DMS114 treated with DMSO at 0.1 percent for 48 hours (cell line): Measurements from ENCODE around the gene IKZF3.
"Not testable (repeated sequence)": the region's sequence is repeated elsewhere in the genome, so short reads cannot be mapped to it uniquely, and the experiment has no call there.

Source experiments
- DNase-seq: peaks from one replicate; lab custom pipeline; 2025; ENCODE audit not compliant: unreplicated experiment; lab: John Stamatoyannopoulos, UW

The IKZF3 gene

DNA sequence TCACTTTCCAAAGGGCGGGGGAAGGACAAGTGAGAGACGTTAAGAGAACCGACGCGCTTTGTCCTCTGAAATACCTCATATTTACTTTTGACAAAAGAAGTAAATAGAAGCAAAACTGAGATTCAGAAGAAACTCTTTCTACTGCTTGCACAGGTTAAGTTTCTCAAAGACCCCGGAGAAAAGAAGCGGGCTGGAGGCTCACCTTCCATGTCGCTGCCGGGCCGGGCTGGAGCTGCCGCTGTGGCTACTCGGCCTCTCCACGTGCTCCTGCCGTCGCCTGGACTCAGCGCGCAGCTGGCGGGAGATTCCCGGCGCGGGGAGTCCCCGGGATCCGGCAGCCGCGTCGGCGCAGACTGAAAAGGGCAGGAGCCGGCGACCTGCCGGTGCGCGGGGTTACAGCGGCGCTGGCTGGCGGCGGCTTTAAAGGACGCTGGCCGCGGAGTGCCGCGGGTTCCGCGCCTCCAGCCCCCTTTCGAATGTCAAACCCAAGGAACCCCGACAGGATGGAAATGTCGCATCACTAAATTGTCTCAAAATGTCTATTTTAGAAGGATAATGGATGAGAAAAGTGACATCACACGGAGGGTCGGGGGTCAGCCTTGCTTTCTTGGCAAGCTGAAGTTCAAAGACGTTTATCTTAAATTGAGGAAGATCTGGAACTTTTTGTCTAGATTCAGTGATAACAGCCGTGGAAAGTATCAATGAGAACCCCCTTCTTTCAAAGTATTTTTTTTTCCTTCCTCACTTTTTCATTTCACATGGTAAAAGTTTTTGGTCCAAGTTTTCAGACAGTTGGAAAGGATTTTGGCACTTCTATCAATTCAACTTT lies at the start of gene IKZF3:
IKZF3 (minus strand) TSS at position 395 of the 829 bp plus-strand sequence; CDS start at position 209, 186 bp downstream.
- DNase-seq: no peak

DNA sequence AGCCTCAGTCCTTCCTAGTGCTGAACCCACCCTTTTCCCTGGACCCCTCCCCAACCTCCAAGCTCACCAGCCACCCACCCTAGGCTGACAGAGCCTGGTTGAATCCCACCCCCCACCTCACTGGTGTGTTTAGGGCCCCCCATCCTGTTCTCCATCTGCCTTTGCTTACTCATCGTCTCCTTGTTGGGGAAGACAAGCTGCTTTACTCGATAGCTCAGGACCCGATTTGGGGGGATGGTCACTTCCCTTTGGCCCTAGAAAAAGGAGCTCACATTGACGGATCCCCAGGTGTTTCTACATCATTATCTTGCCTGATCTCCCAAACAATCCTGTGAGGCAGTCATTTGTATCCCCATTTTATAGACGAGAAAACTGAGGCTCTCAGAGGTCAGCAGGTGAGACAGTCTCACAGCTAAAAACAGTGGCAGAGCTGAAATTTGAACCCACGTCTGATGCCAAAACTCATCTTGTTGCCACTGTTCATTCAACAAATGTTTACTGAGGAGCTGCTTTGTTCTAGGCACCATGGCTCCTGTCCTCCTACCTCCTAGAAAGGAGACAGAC lies 44.8 kb upstream of the IKZF3 start:
- DNase-seq: no peak

DNA sequence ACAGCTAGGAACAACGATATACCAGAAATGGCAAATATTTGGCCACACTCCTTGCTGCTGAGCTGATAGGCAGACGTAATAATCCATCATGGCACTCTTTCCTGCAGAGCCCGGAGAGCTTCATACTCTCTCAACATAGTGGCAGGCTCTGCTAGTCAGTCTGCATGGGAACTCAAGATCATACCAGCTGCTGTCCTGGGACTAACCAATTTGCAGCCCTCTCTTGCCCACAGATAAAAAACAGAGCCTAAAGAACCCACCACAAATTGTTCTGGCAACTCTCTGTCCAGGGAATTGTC lies 40.8 kb upstream of the IKZF3 start:
- no peak for DNase-seq

DNA sequence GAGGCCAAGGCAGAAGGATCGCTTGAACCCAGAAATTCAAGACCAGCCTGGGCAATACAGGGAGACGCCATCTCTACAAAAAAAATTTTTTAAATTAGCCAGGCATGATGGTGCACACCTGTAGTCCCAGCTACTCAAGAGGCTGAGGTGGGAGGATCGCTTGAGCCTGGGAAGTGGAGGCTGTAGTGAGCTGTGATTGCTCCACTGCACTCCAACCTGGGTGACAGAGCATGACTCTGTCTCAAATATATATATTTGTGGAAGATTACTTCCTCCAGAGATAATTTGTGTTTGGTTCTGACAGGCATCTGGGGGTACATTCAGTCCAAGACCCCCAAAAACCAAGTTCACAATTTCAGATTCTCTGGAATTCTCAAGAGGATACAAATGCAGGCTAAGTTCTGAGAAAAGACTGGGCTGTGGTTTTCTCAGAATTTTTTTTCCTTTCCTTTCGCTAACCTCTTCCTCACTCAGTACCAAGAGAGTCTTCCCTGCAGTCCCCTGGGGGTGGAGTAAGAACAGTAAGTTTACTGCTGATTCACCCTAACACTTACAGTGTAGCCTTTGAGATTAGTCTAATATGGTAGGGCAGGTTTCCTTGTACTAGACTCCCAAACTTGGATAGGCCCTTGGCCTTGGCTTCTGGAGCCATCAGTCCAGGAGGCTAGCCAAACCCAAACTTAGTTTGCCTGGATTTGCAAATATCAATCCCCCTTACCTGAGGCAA lies 39.2 kb upstream of the IKZF3 start:
- no peak for DNase-seq

DNA sequence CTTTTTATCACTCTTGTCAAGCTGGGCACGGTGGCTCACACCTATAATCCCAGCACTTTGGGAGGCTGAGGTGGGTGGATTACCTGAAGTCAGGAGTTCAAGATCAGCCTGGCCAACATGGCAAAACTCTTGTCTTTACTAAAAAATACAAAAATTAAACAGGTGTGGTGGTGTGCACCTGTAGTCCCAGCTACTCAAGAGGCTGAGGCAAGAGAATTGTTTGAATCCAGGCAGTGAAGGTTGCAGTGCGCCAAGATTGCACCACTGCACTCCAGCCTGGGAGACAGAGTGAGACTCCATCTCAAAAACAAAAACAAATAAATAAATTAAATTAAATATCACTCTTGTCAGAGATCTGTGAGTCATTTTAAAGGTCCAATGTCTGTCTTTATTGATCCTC lies 37.9 kb upstream of the IKZF3 start:
- DNase-seq: not testable (repeated sequence)

DNA sequence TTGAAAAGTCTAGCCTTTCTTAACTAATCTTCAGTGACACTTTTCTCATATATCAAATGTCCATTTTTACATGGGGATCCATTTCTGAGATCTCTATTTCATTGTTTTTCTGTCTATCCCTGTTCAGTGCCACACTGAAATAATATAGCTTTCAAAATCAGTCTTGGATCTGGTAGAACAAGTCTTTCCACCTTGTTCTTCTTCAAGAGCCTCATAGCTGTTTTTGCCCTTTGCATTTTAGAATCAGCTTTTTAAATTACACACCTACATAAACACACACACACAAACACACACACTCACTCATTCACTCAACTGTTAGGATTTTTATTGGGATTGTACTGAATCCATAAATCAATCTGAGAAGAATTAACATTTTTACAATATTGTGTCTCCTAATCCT lies 35.1 kb upstream of the IKZF3 start:
- DNase-seq: no peak

DNA sequence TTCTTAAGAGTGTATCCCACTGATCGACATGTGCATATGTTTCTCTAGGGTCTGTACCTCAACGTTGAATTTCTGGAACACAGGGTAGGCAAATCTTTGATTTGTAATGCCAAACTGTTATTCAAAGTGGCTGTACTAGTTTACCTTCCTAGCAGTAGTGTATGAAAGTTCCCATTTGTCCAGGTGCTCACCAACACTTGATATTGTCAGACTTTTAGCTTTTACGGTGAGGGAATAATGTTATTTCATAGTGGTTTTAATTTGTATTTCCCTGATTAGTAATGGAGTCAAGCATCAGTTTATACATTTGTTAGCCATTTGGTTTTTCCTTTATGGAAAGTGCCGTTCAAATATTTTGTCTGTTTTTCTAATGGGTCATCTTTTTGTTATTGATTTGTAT lies 34.0 kb upstream of the IKZF3 start:
- no peak for DNase-seq

DNA sequence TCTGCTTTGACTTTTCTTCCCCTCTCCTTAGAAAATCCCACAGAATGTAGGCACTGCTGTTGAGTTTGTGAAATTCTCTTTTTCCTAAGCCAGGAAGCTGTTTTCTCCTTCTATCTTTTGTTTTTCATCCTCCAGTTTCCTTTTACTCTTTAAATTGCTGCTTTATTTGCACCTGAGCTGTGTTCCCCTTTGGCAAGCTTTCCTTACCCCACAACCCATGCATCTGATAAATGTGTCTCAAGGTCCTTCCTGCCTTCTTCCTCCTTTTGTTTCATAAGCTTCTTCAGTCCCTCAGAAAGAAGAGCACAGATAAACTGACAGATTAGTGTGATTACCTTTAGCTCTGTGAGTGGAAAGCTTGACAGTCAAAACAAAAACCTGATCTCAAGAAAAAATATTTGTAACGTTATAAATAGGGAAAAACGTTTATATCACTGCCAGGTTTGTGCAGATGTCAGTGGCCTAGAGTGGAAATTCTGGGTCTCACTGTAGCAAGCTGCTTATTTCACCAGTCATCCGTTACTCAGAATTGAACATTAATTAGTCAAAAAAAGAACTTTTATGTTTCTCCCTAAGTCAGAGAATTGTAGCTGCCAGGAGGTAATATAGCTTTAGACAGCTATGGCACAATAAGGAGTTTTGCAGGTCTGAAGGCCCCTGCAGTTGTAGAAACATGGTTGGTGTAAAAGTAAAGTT lies 30.7 kb upstream of the IKZF3 start:
- no peak for DNase-seq

DNA sequence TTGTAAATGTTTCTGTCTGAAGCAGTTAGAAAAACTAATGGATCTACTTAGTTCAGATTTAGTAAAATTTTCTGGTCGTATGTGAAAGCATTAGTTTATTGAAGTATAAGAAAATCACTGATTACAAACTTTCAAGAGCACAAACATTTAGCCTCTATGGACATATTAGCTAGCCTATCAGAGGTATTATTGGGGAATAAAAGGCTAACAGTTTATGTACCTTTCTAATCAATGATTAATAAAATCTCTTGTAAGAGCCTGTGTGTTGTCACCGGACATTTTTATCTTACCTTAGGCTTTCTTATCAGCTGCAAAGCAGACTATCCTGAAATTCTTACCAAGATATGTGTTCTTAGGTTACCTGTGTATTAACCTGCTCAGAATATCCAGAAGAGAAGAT lies 25.1 kb upstream of the IKZF3 start:
- DNase-seq: no peak

DNA sequence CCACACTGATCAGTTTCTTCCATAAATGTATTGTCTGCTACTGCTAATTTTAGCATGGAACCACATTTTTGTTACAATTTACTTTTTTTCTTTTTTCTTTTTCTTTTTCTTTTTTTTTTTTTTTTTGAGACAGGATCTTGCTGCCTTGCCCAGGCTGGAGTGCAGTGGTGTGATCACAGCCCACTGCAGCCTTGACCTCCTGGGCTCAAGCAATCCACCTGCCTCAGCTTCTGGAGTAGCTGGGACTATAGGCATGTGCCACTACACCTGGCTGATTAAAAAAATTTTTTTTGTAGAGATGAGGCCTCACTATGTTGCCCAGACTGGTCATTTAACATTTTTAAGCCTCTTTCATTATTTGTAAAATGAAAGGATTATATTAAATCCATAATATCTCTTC lies 23.0 kb upstream of the IKZF3 start:
- no peak for DNase-seq

DNA sequence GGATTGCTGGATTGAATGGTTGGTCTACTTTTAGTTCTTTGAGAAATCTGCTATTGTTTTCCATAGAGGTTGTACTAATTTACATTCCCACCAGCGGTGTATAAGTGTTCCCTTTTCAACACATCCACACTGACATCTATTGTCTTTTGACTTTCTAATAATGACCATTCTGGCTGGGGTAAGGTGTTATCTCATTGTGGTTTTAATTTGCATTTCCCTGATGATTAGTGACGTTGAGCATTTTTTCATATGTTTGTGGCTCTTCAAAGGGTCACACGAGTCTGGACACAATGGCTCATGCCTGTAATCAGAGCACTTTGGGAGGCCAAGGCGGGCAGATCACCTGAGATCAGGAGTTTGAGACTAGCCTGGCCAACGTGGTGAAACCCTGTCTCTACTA lies 22.0 kb upstream of the IKZF3 start:
- DNase-seq: not testable (repeated sequence)

DNA sequence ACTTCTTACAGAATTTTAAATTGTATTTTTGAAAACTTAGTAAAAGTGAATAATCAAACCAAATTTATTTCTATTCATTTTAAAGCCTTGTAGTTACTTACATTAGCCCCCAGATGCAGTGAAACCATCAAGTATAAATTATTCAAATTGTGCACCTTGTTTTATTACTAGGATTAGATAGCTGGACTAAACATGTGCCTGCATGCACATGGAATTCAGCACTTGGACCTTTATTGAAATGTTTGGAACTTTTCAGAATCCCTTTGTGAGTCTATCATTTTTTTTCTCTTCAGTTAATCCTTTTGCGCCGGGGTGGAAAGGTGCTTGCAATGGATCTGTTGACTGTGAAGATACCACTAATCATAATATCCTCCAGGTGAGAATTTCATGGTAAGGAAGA lies 8.6 kb upstream of the IKZF3 start:
- DNase-seq: no peak

DNA sequence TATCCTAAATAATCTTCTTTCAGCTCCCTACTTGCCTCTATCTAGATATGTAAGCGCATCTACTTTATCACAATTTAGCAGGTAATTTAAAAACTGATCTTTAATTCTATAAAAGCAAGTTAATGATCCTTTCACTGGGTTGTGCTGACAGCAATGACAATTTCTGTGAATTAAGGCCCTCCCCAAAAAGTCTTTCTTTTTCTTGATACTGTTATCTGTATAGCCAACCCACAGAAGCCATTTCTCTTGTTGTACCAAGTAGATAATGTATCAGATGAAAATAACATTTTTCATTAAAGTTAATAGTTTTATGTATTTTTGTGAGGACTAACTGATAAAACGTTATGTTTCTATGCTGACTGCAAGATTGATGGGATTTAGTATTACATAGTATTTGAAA lies 7.7 kb upstream of the IKZF3 start:
- no peak for DNase-seq

DNA sequence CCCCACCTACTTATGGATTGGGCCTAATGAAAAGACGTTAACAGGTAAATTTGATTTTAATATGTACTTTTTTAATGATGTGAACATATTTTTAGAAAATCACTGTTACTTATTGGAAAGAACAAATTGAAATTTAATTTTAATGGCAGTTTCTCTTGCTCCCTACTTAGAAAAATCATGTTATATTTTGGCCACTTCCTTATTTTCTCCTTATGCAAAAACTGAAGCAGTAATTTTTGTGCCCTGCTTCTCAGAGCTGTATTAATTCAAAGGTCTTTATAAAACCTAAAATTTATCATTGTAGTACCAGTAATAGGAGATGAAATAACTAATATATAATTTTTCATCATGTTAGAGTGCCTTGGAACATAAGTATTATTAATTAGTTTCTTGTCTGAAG lies 6.7 kb upstream of the IKZF3 start:
- no peak for DNase-seq

DNA sequence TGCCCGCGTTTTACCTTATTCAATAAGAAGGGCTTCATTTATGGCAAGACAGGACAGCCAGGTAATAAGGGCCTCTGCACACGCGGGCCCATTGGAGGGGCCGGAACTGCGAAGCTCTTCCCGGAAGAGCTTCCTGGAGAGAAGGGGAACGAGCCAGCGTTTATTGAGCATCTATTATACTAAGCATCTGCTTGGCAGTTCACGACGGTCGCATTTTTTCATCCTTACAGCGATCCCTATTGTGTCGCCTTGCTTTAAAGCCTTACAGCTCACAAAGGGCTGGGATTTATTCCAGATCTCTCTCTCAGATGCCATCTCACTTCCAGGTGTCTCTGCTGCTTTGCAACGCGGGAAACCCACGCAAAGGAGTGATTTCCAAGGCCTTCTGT lies 4.4 kb upstream of the IKZF3 start:
- DNase-seq: no peak

DNA sequence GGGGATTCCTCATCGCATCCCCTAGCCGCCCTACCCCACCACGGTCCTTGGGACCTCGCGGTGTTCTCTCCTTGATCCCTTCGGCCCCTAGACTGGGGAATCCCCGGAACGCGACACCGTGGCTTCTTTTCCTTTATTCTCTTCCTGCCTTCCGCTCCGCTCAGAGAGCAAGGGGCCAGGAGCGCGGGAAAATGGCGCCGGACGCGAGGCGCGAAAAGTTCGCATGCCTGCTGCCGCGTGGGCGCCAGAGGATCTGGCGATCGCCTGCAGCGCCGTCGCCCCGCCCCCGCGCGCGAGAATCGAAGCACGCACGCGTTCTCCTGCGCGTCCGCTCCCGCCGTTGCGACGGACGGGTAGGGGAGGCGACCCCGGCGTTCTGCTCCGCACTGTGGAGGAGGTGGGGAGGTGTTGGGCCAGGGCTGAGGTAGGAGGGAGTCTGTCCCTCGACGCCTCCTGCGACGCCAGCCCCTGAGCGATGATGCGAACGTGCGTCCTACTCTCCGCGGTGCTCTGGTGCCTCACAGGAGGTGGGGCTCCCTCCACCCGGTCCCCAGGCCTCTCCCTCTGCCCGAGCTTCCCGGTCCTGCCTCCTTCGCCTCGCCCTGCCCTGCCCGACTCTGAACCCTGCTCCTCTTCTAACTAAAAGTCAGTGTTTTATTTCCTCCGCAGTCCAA lies 3.9 kb upstream of the IKZF3 start, which contains the start of gene ZPBP2:
ZPBP2 (plus strand) TSS at position 323 of the 674 bp plus-strand sequence; CDS start at position 476, 153 bp downstream.
- no peak for DNase-seq

DNA sequence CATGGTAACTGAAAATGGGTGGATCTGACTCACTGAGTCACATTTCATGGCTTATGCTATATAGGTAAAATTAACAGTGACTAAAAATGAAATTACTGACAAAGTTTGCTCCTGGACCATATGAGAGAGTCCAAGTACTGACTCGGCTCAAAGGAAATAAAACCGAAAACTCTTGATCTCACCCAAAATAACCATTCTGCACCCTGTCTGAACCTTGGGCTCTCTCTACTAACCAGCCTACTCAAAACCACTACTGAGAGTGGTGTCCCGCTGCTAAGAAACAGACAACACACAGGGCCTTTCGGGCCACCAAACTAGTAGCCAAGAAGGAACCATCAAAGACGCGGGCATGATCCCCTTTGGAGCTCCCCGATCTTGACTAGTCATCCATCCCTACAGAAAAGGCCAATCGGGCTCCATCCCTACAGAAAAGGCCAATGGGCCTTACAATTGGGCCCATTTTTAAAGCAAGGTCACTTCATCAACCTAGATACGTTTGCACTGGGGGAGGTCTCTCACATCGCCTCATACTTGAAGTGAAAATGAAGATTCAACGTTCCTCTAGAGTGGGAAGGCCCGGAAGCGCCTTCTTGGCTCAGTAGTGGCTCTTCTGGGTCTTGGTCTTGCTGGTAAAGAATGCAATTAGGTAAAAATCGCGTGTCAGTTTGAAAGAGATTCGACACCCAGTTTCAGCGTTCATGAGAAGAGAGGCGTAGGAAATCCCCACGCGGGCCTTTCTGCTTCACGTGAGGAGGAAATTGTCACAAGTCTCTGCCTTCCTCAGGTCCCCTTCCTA lies 3.2 kb upstream of the IKZF3 start:
- DNase-seq: no peak

DNA sequence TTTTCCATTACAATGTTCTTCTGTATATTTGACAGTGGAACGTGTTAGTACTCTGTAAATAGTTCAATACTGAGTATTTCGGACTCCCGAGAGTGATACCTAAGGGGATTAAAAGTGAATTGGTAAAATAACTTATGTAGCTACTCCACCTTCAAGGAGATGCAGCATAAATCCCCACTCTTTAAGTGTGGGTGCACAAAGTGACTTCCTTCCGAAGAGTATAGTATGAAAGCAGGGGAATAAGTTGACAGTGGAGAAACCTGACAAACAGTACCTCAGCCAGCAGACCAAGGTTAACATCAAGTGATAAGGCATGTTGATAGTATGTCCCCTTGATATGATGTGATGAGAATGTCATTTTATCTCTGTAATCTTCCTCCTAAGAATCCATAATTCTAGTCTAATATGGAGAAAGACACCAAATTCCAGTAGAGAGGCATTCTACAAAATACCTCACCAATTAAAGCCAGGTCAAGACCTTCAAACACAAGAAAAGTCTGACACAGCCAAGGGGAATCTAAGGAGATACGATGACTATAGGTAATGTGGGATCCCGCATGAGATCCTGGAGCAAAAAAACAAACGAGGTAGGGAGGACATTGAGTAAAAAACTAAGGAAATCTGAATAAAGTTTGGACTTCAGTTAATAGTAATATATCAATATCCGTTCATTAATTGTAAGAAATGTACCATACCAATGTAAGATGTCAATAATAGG lies 2.1 kb upstream of the IKZF3 start:
- no peak for DNase-seq

DNA sequence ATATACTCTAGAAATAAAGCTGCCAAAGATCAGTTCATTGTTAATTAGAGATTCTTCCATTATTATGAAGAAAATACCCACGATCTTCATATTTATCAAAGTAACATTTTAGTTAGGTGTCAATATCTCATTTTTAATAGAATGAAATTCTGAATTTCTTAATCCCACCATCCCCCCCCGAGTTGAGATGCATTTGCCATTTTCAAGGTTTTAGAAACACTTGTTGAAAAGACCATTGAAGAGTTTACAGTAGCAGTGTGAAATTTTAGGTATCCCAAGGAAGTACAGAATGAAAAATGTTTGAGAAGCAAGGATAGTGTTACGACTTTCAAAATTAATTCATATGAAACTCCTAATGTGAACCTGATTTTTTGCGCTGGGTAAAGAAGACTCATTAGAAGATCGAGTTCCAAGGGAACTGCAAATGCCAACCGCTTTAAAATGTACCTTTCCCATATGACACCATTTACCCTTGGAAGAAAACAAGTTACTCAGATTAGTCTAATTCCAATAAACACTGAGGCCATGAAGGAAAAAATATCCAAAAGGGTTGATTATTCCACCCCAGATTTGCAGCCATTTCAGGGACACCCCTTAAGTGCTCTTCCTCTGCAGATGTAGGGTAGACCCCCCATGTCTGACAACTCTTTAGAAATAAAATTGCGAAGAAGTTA lies 731 bp downstream of the IKZF3 start:
- DNase-seq: no peak
